Measurements from ENCODE around the gene COX7B2. TPM values are rescaled to one million over a fixed set of nuclear protein-coding genes. Genes with fewer than 3 reads are reported as not detected.

COX7B2 gene, protein sequence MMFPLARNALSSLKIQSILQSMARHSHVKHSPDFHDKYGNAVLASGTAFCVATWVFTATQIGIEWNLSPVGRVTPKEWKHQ
- not detected in 2 replicates for total RNA-seq
- not detected in 2 replicates for polyA plus RNA-seq

GRCh38 chr4:46909078-46909477, at the start of gene COX7B2:
TSS of gene COX7B2 (minus strand) at chr4:46909245. CDS start at chr4:46735192, 174,053 bp downstream.
- Histone ChIP-seq H3K4me3 (no peak within 1 kb of the TSS), H3K4me1 (ENCODE audit: low read depth) (no peaks in the 10 kb centered on the region), H3K36me3 (no peaks in the 10 kb centered on the region), H3K27ac (no peak within 1 kb of the TSS), H3K27me3 (no peaks in the 10 kb centered on the region), H3K9me3 (ENCODE audit: low read depth) (no peaks in the 10 kb centered on the region)
- no peak for TF ChIP-seq CTCF (IDR thresholded peaks at IDR 0.05; ENCODE audit: low read depth, low read length)
- DNase-seq (ENCODE audit: low read depth in 1 of 2, low spot score in 1 of 2): no peak

DNA sequence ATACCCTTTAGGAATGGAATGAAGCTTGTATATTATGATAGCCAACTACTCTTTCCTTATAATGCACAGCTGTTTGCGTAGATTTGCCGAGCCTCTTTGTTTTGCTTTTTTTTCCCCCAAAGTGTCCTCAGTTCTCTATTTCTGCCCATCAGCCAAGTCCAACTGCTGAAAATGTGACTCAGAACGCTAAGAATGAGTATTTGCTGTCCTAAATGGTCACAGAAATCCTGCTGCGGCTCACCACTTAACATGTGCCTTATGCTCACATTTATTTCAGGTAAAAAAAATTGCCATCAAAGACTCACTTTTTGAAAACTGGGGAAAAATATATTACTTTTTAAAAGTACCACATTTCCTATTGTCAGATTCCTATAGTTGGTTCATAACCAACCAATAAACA, 47.4 kb upstream of the COX7B2 start:
- no peak overlapping the region for H3K4me3 ChIP-seq
- no peaks in the 10 kb centered on the region for H3K9me3 ChIP-seq (ENCODE audit: low read depth)
- H3K27ac ChIP-seq: no peak overlapping the region
- H3K27me3 ChIP-seq: no peaks in the 10 kb centered on the region
- no peak for TF ChIP-seq CTCF (IDR thresholded peaks at IDR 0.05; ENCODE audit: low read depth, low read length)
- DNase-seq (ENCODE audit: low read depth in 1 of 2, low spot score in 1 of 2): no peak
- H3K36me3 ChIP-seq: no peaks in the 10 kb centered on the region
- no peaks in the 10 kb centered on the region for H3K4me1 ChIP-seq (ENCODE audit: low read depth)

GRCh38 chr4:46955601-46956000, 46.6 kb upstream of the COX7B2 start:
- Histone ChIP-seq H3K4me3 (no peak overlapping the region), H3K36me3 (no peaks in the 10 kb centered on the region), H3K4me1 (ENCODE audit: low read depth) (no peaks in the 10 kb centered on the region), H3K27ac (no peak overlapping the region), H3K27me3 (no peaks in the 10 kb centered on the region), H3K9me3 (ENCODE audit: low read depth) (no peaks in the 10 kb centered on the region)
- no peak for TF ChIP-seq CTCF (IDR thresholded peaks at IDR 0.05; ENCODE audit: low read depth, low read length)
- DNase-seq (ENCODE audit: low read depth in 1 of 2, low spot score in 1 of 2): no peak

DNA sequence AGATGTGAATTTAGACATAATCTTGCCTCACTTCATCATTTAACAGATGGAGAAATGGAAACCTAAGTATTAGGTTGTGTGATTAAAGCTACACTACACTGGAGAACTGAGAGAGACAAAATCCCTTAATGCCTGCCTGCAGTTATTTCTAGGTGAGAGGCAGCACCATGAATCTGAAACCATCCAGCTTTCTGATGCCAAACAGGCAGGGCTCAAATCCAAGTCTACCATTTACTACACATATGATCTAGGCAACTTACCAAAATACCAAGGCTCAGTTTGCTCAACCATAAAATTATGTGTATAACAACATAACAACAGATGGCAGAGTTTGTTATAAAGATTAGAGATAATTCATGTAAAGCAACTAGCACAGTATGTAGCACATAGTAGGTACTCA, 45.6 kb upstream of the COX7B2 start:
- Histone ChIP-seq H3K27ac (no peak overlapping the region), H3K4me3 (no peak overlapping the region), H3K36me3 (no peaks in the 10 kb centered on the region), H3K27me3 (no peaks in the 10 kb centered on the region), H3K4me1 (ENCODE audit: low read depth) (peaks cover 7% of the 10 kb centered on the region), H3K9me3 (ENCODE audit: low read depth) (no peaks in the 10 kb centered on the region)
- DNase-seq (ENCODE audit: low read depth in 1 of 2, low spot score in 1 of 2): no peak
- TF ChIP-seq CTCF (IDR thresholded peaks at IDR 0.05; ENCODE audit: low read depth, low read length): no peak

GRCh38 chr4:46953564-46953963, 44.5 kb upstream of the COX7B2 start:
- H3K27me3 ChIP-seq: no peaks in the 10 kb centered on the region
- TF ChIP-seq CTCF (IDR thresholded peaks at IDR 0.05; ENCODE audit: low read depth, low read length): no peak
- no peak for DNase-seq (ENCODE audit: low read depth in 1 of 2, low spot score in 1 of 2)

GRCh38 chr4:46952451-46952850, 43.4 kb upstream of the COX7B2 start:
- TF ChIP-seq CTCF (IDR thresholded peaks at IDR 0.05; ENCODE audit: low read depth, low read length): no peak
- DNase-seq (ENCODE audit: low read depth in 1 of 2, low spot score in 1 of 2): no peak
- Histone ChIP-seq H3K36me3 (no peaks in the 10 kb centered on the region), H3K27me3 (no peaks in the 10 kb centered on the region), H3K4me3 (no peak overlapping the region), H3K9me3 (ENCODE audit: low read depth) (no peaks in the 10 kb centered on the region), H3K4me1 (ENCODE audit: low read depth) (peaks cover 7% of the 10 kb centered on the region), H3K27ac (no peak overlapping the region)

More at GRCh38 chr4:46953564-46953963, 44.5 kb upstream of the COX7B2 start:
- H3K9me3 ChIP-seq (ENCODE audit: low read depth): no peaks in the 10 kb centered on the region
- no peaks in the 10 kb centered on the region for H3K36me3 ChIP-seq
- peaks cover 7% of the 10 kb centered on the region for H3K4me1 ChIP-seq (ENCODE audit: low read depth)
- no peak overlapping the region for H3K4me3 ChIP-seq
- H3K27ac ChIP-seq: no peak overlapping the region
